ENCODE data around the gene RPS6KA5.

DNA sequence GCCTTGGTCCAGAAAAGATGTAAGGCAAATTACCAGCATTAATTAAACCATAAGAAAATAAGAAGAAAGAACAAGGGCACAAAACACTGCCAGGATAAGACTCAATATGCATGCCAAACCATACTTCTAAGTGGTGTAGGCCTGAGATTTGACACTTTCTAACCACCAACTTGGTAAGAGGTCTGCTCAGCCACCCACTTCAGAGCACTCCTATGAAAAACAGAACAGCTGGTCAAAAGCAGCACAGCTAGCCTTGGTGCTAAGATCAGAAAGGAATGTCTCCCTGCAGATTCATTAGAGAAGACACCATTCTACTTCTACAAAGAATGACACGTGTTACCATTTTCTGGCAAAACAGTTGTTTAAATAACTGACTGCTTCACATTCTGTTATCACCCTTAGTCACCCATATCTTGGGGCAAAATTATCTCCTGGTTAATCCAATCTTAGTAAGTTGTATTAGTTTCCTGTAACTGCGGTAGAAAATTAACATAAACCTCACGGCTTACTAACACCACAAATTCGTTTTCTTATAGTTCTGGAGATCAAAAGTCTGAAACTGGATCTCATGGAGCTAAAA lies 13.2 kb downstream of the RPS6KA5 start:
- TF ChIP-seq, protein P1, sequence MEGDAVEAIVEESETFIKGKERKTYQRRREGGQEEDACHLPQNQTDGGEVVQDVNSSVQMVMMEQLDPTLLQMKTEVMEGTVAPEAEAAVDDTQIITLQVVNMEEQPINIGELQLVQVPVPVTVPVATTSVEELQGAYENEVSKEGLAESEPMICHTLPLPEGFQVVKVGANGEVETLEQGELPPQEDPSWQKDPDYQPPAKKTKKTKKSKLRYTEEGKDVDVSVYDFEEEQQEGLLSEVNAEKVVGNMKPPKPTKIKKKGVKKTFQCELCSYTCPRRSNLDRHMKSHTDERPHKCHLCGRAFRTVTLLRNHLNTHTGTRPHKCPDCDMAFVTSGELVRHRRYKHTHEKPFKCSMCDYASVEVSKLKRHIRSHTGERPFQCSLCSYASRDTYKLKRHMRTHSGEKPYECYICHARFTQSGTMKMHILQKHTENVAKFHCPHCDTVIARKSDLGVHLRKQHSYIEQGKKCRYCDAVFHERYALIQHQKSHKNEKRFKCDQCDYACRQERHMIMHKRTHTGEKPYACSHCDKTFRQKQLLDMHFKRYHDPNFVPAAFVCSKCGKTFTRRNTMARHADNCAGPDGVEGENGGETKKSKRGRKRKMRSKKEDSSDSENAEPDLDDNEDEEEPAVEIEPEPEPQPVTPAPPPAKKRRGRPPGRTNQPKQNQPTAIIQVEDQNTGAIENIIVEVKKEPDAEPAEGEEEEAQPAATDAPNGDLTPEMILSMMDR (IDR thresholded peaks at IDR 0.05; ENCODE audit: low read length): no peak
- TF ChIP-seq EZH2 (IDR thresholded peaks at IDR 0.05; ENCODE audit: borderline replicate concordance, low read length): no peak
